ENCODE measurements around the gene CD300E. TPM values are rescaled to one million over a fixed set of nuclear protein-coding genes. Genes with fewer than 3 reads are reported as not detected.

The CD300E gene
- total and polyA plus RNA-seq, 2 donors (not counting 1 experiment from before 2014, with no cell fraction given): 0.10 to 0.92 TPM

DNA sequence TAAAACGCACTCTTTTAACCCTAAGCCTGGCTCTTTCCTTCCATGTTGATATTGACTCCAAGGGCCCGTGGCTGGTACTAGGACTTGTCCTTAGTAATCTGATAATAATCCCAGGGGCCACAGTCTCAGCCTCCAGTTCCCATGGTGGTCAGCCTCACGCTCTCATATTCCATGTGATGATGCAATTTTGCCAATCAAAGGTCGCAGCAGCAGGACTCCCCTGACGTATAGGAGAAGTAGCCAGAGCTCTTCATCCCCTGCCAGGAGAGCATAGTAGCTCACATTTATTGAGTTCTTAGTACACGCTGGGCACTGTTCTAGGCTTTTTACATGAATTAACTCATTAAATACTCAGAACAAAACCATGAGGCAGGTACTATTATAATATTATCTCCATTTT is 46.8 kb upstream of the CD300E start:
- Histone ChIP-seq H2AFZ (ENCODE audit: insufficient read depth, low read depth, low read length, poor library complexity, severe bottlenecking) (no peak overlapping the region), H3K36me3 (replicated peaks in 1 of 2; ENCODE audit: control extremely low read depth in 1 of 2, control insufficient read depth in 1 of 2, extremely low read depth in 1 of 2, insufficient read depth in 2 of 2, low read length in 1 of 2) (no peaks in the 10 kb centered on the region), H4K20me1 (ENCODE audit: control insufficient read depth, insufficient read depth, low read length, poor library complexity, severe bottlenecking) (no peaks in the 10 kb centered on the region), H3K27me3 (replicated peaks in 1 of 4; ENCODE audit: control extremely low read depth in 1 of 4, control insufficient read depth in 3 of 4, insufficient read depth in 4 of 4, low read length in 3 of 4) (peaks cover 0 to 63% (median 46%) of the 10 kb centered on the region in 4 experiments), H3K4me2 (replicated peaks; ENCODE audit: low read depth, low read length, poor library complexity, severe bottlenecking) (no peak overlapping the region), H3K4me1 (ENCODE audit: control insufficient read depth in 2 of 2, insufficient read depth in 2 of 2, low read length in 2 of 2) (no peaks in the 10 kb centered on the region), H3K9ac (ENCODE audit: low read length) (no peak overlapping the region), H3K9me3 (ENCODE audit: control extremely low read depth in 1 of 3, control insufficient read depth in 2 of 3, insufficient read depth in 1 of 3, low read length in 2 of 3) (peaks cover 0 to 11% (median 6%) of the 10 kb centered on the region in 3 donors), H3K27ac (ENCODE audit: low read length in 2 of 2) (no peak overlapping the region), H3K79me2 (ENCODE audit: control insufficient read depth, insufficient read depth, low read length) (no peaks in the 10 kb centered on the region), H3K4me3 (ENCODE audit: control extremely low read depth in 1 of 5, extremely low read depth in 1 of 5, insufficient read depth in 1 of 5, low read depth in 2 of 5, low read length in 4 of 5) (no peak overlapping the region)
- ATAC-seq (ENCODE audit: low read depth) (no peak), DNase-seq (no peak)
- ChIA-PET CTCF (interaction anchor here (3.9 kb wide), 1 partner anchor 13 kb away, joined by 23 read pairs; no protein-coding TSS in a partner anchor), POLR2A (no interaction called here)
- Mint-ChIP-seq H3K4me3 (no peak overlapping the region), H3K4me1 (no peaks in the 10 kb centered on the region), H3K27me3 (peaks cover 60% of the 10 kb centered on the region), H3K27ac (no peak overlapping the region), H3K9me3 (ENCODE audit: insufficient read depth) (no peaks in the 10 kb centered on the region)
- TF ChIP-seq EZH2 (IDR thresholded peaks at IDR 0.05; ENCODE audit: borderline replicate concordance, insufficient read depth, low read depth, low read length, poor library complexity, severe bottlenecking) (no peak), CTCF (IDR thresholded peaks at IDR 0.05) (no peak)
- intact Hi-C loops (cut with micrococcal nuclease): no loop called here
- 90% methylated on average over 5 of the region's 6 CpGs for WGBS (ENCODE audit: insufficient coverage)

GRCh38 chr17:74663561-74663960 is 40.0 kb upstream of the CD300E start:
- Mint-ChIP-seq H3K4me1 (peaks cover 4% of the 10 kb centered on the region), H3K27me3 (peaks cover 57% of the 10 kb centered on the region), H3K4me3 (no peak overlapping the region), H3K27ac (no peak overlapping the region), H3K9me3 (ENCODE audit: insufficient read depth) (no peaks in the 10 kb centered on the region)
- H3K27ac ChIP-seq (ENCODE audit: low read length in 2 of 2): no peak overlapping the region
- ATAC-seq (ENCODE audit: low read depth) (no peak), DNase-seq (no peak)
- H3K9me3 ChIP-seq (ENCODE audit: control extremely low read depth in 1 of 3, control insufficient read depth in 2 of 3, insufficient read depth in 1 of 3, low read length in 2 of 3): no peaks in the 10 kb centered on the region
- H4K20me1 ChIP-seq (ENCODE audit: control insufficient read depth, insufficient read depth, low read length, poor library complexity, severe bottlenecking): no peaks in the 10 kb centered on the region
- no peak overlapping the region for H2AFZ ChIP-seq (ENCODE audit: insufficient read depth, low read depth, low read length, poor library complexity, severe bottlenecking)
- no peak overlapping the region for H3K4me3 ChIP-seq (ENCODE audit: control extremely low read depth in 1 of 5, extremely low read depth in 1 of 5, insufficient read depth in 1 of 5, low read depth in 2 of 5, low read length in 4 of 5)
- H3K36me3 ChIP-seq (replicated peaks in 1 of 2; ENCODE audit: control extremely low read depth in 1 of 2, control insufficient read depth in 1 of 2, extremely low read depth in 1 of 2, insufficient read depth in 2 of 2, low read length in 1 of 2): no peaks in the 10 kb centered on the region
- no peak overlapping the region for H3K9ac ChIP-seq (ENCODE audit: low read length)
- no peaks in the 10 kb centered on the region for H3K79me2 ChIP-seq (ENCODE audit: control insufficient read depth, insufficient read depth, low read length)
- peaks cover 0 to 19% (median 9%) of the 10 kb centered on the region in 4 experiments for H3K27me3 ChIP-seq (replicated peaks in 1 of 4; ENCODE audit: control extremely low read depth in 1 of 4, control insufficient read depth in 3 of 4, insufficient read depth in 4 of 4, low read length in 3 of 4)
- no peaks in the 10 kb centered on the region for H3K4me1 ChIP-seq (ENCODE audit: control insufficient read depth in 2 of 2, insufficient read depth in 2 of 2, low read length in 2 of 2)
- ChIA-PET CTCF (interaction anchor here (0.8 to 1.8 kb wide), 7 partner anchors 17 to 127 kb away, joined by 3 to 10 read pairs (median 4); partner anchors contain the start of gene RAB37), POLR2A (no interaction called here)
- H3K4me2 ChIP-seq (replicated peaks; ENCODE audit: low read depth, low read length, poor library complexity, severe bottlenecking): no peak overlapping the region
- WGBS (ENCODE audit: insufficient coverage): no CpG with 5 or more reads among the region's 3 CpGs
- intact Hi-C loops (cut with micrococcal nuclease): no loop called here
- no peak for TF ChIP-seq EZH2 (IDR thresholded peaks at IDR 0.05; ENCODE audit: borderline replicate concordance, insufficient read depth, low read depth, low read length, poor library complexity, severe bottlenecking)
- no peak for TF ChIP-seq CTCF (IDR thresholded peaks at IDR 0.05)

Data from B cell (primary cell).